Measurements from ENCODE around the gene SLC15A5.

Gene SLC15A5

DNA sequence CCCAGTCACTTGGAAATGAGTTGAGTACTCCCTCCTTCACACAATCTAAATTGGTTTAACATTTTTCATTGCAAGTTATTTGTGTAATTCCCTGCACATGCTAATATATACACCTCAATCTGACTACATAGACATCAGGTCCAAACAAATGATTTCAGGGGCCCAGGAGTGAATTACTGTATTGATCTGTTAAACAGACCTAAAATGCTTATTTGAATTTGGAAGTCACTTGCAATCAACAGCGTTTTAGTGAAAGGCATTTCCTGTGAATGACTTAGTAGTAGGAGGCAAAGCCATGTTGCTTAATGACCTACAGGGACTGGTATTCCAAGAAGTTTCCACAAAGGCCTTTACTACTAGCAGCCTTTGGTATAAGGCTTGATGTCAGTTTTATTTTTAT, 22.6 kb upstream of the SLC15A5 start:
- Histone ChIP-seq H3K27ac (ENCODE audit: extremely low read depth, low read depth, low read length) (no peak overlapping the region), H3K4me3 (ENCODE audit: low read depth, low read length) (no peak overlapping the region), H3K9me3 (ENCODE audit: control insufficient read depth, insufficient read depth, low read depth, low read length) (no peaks in the 10 kb centered on the region), H3K4me1 (ENCODE audit: control insufficient read depth, insufficient read depth, low read length) (no peaks in the 10 kb centered on the region), H3K36me3 (ENCODE audit: control insufficient read depth in 2 of 2, insufficient read depth in 1 of 2, low read length in 2 of 2) (no peaks in the 10 kb centered on the region)
- ChIA-PET CTCF (no interaction called here), POLR2A (no interaction called here)
- no peak for TF ChIP-seq ZNF654 (tag by site-specific recombination; IDR thresholded peaks at IDR 0.05; ENCODE audit: low read depth)
- no peak for TF ChIP-seq ZNF24 (tag by site-specific recombination; IDR thresholded peaks at IDR 0.05)
- TF ChIP-seq ZNF561 (tag by site-specific recombination; IDR thresholded peaks at IDR 0.05; ENCODE audit: borderline replicate concordance), result no peak
- TF ChIP-seq YY2 (tag by site-specific recombination; IDR thresholded peaks at IDR 0.05), result no peak
- TF ChIP-seq ZNF530 (tag by site-specific recombination; IDR thresholded peaks at IDR 0.05; ENCODE audit: low read depth), result no peak

DNA sequence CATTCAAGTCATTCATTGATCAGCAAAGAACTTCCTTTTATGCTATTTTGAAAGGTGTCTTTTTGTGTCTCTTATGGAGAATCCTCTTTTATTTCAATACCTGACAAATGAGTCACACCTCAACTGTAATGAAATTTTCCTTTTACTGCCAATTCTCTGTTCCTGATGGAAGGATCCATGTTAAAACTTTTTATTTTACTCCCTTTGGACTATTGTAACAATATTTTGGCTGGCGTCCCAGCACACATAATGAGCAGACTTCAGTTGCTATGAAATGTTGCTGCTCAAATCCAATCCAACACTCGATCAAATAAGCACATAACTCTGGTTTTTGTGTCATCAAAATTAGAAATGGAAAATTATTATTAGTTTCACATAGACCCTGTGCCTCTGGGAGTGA, 21.9 kb upstream of the SLC15A5 start:
- no peaks in the 10 kb centered on the region for H3K4me1 ChIP-seq (ENCODE audit: control insufficient read depth, insufficient read depth, low read length)
- ChIA-PET CTCF (no interaction called here), POLR2A (no interaction called here)
- no peak overlapping the region for H3K27ac ChIP-seq (ENCODE audit: extremely low read depth, low read depth, low read length)
- no peak overlapping the region for H3K4me3 ChIP-seq (ENCODE audit: low read depth, low read length)
- no peaks in the 10 kb centered on the region for H3K9me3 ChIP-seq (ENCODE audit: control insufficient read depth, insufficient read depth, low read depth, low read length)
- no peaks in the 10 kb centered on the region for H3K36me3 ChIP-seq (ENCODE audit: control insufficient read depth in 2 of 2, insufficient read depth in 1 of 2, low read length in 2 of 2)
- TF ChIP-seq, protein P1, sequence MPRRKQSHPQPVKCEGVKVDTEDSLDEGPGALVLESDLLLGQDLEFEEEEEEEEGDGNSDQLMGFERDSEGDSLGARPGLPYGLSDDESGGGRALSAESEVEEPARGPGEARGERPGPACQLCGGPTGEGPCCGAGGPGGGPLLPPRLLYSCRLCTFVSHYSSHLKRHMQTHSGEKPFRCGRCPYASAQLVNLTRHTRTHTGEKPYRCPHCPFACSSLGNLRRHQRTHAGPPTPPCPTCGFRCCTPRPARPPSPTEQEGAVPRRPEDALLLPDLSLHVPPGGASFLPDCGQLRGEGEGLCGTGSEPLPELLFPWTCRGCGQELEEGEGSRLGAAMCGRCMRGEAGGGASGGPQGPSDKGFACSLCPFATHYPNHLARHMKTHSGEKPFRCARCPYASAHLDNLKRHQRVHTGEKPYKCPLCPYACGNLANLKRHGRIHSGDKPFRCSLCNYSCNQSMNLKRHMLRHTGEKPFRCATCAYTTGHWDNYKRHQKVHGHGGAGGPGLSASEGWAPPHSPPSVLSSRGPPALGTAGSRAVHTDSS (tag by site-specific recombination; IDR thresholded peaks at IDR 0.05), result no peak

DNA sequence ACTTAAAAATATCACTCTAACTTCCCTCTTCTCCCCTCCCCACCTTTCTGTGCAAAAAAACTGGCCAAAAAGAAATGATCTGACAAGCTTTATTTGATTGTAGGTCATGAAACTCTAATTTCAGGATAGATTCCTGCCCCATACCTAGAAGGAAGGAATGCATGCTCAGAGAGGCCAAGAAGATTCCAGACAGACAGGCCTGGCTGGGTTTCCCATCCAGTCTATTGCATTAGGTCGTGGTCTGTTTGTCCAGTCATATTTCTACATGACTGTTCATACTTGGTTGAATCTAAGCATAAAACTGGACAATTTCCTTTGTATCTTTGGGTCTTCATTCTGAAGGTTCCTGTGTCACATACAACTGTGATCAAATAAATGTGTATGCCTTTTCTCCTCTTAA, 20.0 kb upstream of the SLC15A5 start:
- Histone ChIP-seq H3K4me3 (ENCODE audit: low read depth, low read length) (no peak overlapping the region), H3K36me3 (ENCODE audit: control insufficient read depth in 2 of 2, insufficient read depth in 1 of 2, low read length in 2 of 2) (no peaks in the 10 kb centered on the region), H3K4me1 (ENCODE audit: control insufficient read depth, insufficient read depth, low read length) (no peaks in the 10 kb centered on the region), H3K9me3 (ENCODE audit: control insufficient read depth, insufficient read depth, low read depth, low read length) (no peaks in the 10 kb centered on the region), H3K27ac (ENCODE audit: extremely low read depth, low read depth, low read length) (no peak overlapping the region)
- no peak for TF ChIP-seq PATZ1 (tag by site-specific recombination; IDR thresholded peaks at IDR 0.05)
- POLR2A ChIA-PET, result no interaction called here
- CTCF ChIA-PET, result no interaction called here

DNA sequence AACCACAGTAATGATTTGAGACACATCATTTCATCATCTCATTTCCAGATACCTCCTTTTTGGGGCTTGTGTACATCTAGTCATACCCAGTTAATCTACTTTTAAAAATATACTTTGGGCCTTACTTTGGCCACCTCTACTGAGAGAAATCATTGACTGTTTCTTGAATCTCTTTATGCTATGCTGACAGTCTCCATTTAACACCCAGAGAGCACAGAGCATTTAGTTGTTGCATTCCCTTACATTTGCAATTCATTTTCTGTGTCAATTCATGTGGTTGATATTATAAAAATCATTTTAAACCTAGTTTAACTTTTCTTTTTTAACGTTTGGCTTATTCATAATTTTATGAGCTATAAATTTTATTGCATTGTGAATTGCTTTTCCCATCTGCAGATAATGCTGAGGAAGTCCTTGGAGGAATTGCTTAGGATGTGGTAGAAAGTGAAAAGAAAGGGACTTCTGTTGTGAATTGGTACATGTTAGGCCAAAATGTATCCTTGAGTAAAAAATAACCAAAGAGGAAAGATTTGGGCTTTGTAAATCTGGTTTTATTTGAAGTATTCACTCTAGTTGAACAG, 17.0 kb upstream of the SLC15A5 start:
- POLR2A ChIA-PET, result no interaction called here
- no peaks in the 10 kb centered on the region for H3K4me1 ChIP-seq (ENCODE audit: control insufficient read depth, insufficient read depth, low read length)
- no peaks in the 10 kb centered on the region for H3K36me3 ChIP-seq (ENCODE audit: control insufficient read depth in 2 of 2, insufficient read depth in 1 of 2, low read length in 2 of 2)
- CTCF ChIA-PET, result interaction anchor here (0.6 kb wide), 1 partner anchor 129 kb away, joined by 3 read pairs; no protein-coding TSS in a partner anchor
- no peak overlapping the region for H3K4me3 ChIP-seq (ENCODE audit: low read depth, low read length)
- no peaks in the 10 kb centered on the region for H3K9me3 ChIP-seq (ENCODE audit: control insufficient read depth, insufficient read depth, low read depth, low read length)
- TF ChIP-seq ZNF629 (tag by site-specific recombination; IDR thresholded peaks at IDR 0.05) (no peak), SCRT1 (tag by site-specific recombination; IDR thresholded peaks at IDR 0.05; ENCODE audit: borderline replicate concordance) (no peak), FEZF1 (tag by site-specific recombination; IDR thresholded peaks at IDR 0.05) (no peak), ZNF311 (tag by site-specific recombination; IDR thresholded peaks at IDR 0.05; ENCODE audit: borderline replicate concordance) (no peak), ZNF146 (tag by site-specific recombination; IDR thresholded peaks at IDR 0.05) (no peak), ZNF585B (tag by site-specific recombination; IDR thresholded peaks at IDR 0.05) (no peak), ZNF133 (tag by site-specific recombination; IDR thresholded peaks at IDR 0.05) (no peak)
- TF ChIP-seq, protein P2, sequence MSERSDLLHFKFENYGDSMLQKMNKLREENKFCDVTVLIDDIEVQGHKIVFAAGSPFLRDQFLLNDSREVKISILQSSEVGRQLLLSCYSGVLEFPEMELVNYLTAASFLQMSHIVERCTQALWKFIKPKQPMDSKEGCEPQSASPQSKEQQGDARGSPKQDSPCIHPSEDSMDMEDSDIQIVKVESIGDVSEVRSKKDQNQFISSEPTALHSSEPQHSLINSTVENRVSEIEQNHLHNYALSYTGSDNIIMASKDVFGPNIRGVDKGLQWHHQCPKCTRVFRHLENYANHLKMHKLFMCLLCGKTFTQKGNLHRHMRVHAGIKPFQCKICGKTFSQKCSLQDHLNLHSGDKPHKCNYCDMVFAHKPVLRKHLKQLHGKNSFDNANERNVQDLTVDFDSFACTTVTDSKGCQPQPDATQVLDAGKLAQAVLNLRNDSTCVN (tag by site-specific recombination; optimal IDR thresholded peaks at IDR 0.05), result no peak
- no peak overlapping the region for H3K27ac ChIP-seq (ENCODE audit: extremely low read depth, low read depth, low read length)
